Measurements from ENCODE around the gene GPC6. TPM values are rescaled to one million over a fixed set of nuclear protein-coding genes. Genes with fewer than 3 reads are reported as not detected.

GPC6 gene
- total RNA-seq, 4 donors from 2014 or later: 2.7 to 5.7 (median 4.4) TPM

- Histone ChIP-seq H3K4me3 (no peak overlapping the region), H3K36me3 (no peaks in the 10 kb centered on the region), H3K9me3 (no peaks in the 10 kb centered on the region), H3K27me3 (no peaks in the 10 kb centered on the region), H3K27ac (no peak overlapping the region), H3K4me1 (no peaks in the 10 kb centered on the region)
- TF ChIP-seq POLR2A (IDR thresholded peaks at IDR 0.05) (no peak), CTCF (IDR thresholded peaks at IDR 0.05) (no peak), EP300 (IDR thresholded peaks at IDR 0.05) (no peak), POLR2AphosphoS5 (IDR thresholded peaks at IDR 0.05) (no peak)
- WGBS: 85% methylated on average over 7 of the region's 7 CpGs
- no peak for DNase-seq (ENCODE audit: low spot score in 2 of 2)
These were observed 620.6 kb downstream of the GPC6 start for GRCh38 chr13:93847162-93847561.

GRCh38 chr13:93848247-93848646 lies 621.6 kb downstream of the GPC6 start:
- no peak overlapping the region for H3K4me3 ChIP-seq
- no peaks in the 10 kb centered on the region for H3K9me3 ChIP-seq
- no peak overlapping the region for H3K27ac ChIP-seq
- H3K27me3 ChIP-seq: no peaks in the 10 kb centered on the region
- no peaks in the 10 kb centered on the region for H3K36me3 ChIP-seq
- 77% methylated on average over 4 of the region's 4 CpGs for WGBS
- no peak for DNase-seq (ENCODE audit: low spot score in 2 of 2)
- TF ChIP-seq POLR2AphosphoS5 (IDR thresholded peaks at IDR 0.05) (no peak), EP300 (IDR thresholded peaks at IDR 0.05) (no peak), POLR2A (IDR thresholded peaks at IDR 0.05) (no peak), CTCF (IDR thresholded peaks at IDR 0.05) (no peak)
- no peaks in the 10 kb centered on the region for H3K4me1 ChIP-seq

GRCh38 chr13:93851236-93851635 lies 624.6 kb downstream of the GPC6 start:
- H3K27me3 ChIP-seq: no peaks in the 10 kb centered on the region
- 39% methylated on average over 2 of the region's 2 CpGs for WGBS
- DNase-seq (ENCODE audit: low spot score in 2 of 2): no peak
- no peak overlapping the region for H3K27ac ChIP-seq
- H3K4me3 ChIP-seq: no peak overlapping the region
- no peaks in the 10 kb centered on the region for H3K9me3 ChIP-seq
- no peaks in the 10 kb centered on the region for H3K36me3 ChIP-seq
- no peak for TF ChIP-seq CTCF (IDR thresholded peaks at IDR 0.05)
- no peak for TF ChIP-seq EP300 (IDR thresholded peaks at IDR 0.05)
- no peak for TF ChIP-seq POLR2AphosphoS5 (IDR thresholded peaks at IDR 0.05)
- TF ChIP-seq POLR2A (IDR thresholded peaks at IDR 0.05): no peak
- no peaks in the 10 kb centered on the region for H3K4me1 ChIP-seq

- no peaks in the 10 kb centered on the region for H3K4me1 ChIP-seq
- H3K27ac ChIP-seq: no peak overlapping the region
- no peaks in the 10 kb centered on the region for H3K27me3 ChIP-seq
- TF ChIP-seq CTCF (IDR thresholded peaks at IDR 0.05) (no peak), POLR2AphosphoS5 (IDR thresholded peaks at IDR 0.05) (no peak), POLR2A (IDR thresholded peaks at IDR 0.05) (no peak), EP300 (IDR thresholded peaks at IDR 0.05) (no peak)
- H3K36me3 ChIP-seq: no peaks in the 10 kb centered on the region
- no peaks in the 10 kb centered on the region for H3K9me3 ChIP-seq
- WGBS: 76% methylated on average over 5 of the region's 5 CpGs
- no peak overlapping the region for H3K4me3 ChIP-seq
- DNase-seq (ENCODE audit: low spot score in 2 of 2): no peak
These were observed 627.3 kb downstream of the GPC6 start for GRCh38 chr13:93853912-93854311.

GRCh38 chr13:93857126-93857525 lies 630.5 kb downstream of the GPC6 start:
- Histone ChIP-seq H3K9me3 (no peaks in the 10 kb centered on the region), H3K36me3 (no peaks in the 10 kb centered on the region), H3K27ac (no peak overlapping the region), H3K4me3 (no peak overlapping the region), H3K27me3 (no peaks in the 10 kb centered on the region), H3K4me1 (no peaks in the 10 kb centered on the region)
- TF ChIP-seq EP300 (IDR thresholded peaks at IDR 0.05) (no peak), POLR2A (IDR thresholded peaks at IDR 0.05) (no peak), CTCF (IDR thresholded peaks at IDR 0.05) (no peak), POLR2AphosphoS5 (IDR thresholded peaks at IDR 0.05) (no peak)
- no peak for DNase-seq (ENCODE audit: low spot score in 2 of 2)

Measured in suprapubic skin (tissue), 4 donors.